WTC11 (cell line): ENCODE measurements around the gene PMEPA1. TPM values are rescaled to one million over a fixed set of nuclear protein-coding genes. Genes with fewer than 3 reads are reported as not detected.

Experiments
- ATAC-seq: fragments of 200-7000 bp; cut with Tn5 transposase; 2 replicates; pipeline ENCODE4 v1.10.0; 2021; ENCODE audit warnings: mild to moderate bottlenecking, moderate library complexity
- CTCF ChIA-PET: fragments of 300-600 bp; sonication (Branson Sonifier 250); formaldehyde crosslinking; loops from one replicate; lab custom pipeline; 2021; ENCODE audit warnings: antibody characterized with exemption; lab: Charles Lee
- POLR2A ChIA-PET: fragments of 350-600 bp; sonication (Branson Sonifier 250); formaldehyde crosslinking; loops from one replicate; lab custom pipeline; 2021; ENCODE audit warnings: antibody characterized with exemption; lab: Charles Lee
- DNase-seq: peaks from one replicate; pipeline ENCODE4 v3.0.0; 2021; ENCODE audit warnings: low spot score
- H3K27ac Mint-ChIP-seq: 2 replicates; pipeline ENCODE4 v1.8.0; 2021; ENCODE audit warnings: mixed read lengths
- H3K27me3 Mint-ChIP-seq: 2 replicates; pipeline ENCODE4 v1.8.0; 2021; ENCODE audit warnings: low read depth, mild to moderate bottlenecking, moderate library complexity, mixed read lengths
- H3K36me3 Mint-ChIP-seq: 2 replicates; pipeline ENCODE4 v1.8.0; 2021; ENCODE audit warnings: mixed read lengths
- H3K4me1 Mint-ChIP-seq: 2 replicates; pipeline ENCODE4 v1.8.0; 2022; ENCODE audit warnings: mixed read lengths
- H3K4me3 Mint-ChIP-seq: 2 replicates; pipeline ENCODE4 v1.8.0; 2021; ENCODE audit warnings: mild to moderate bottlenecking, moderate library complexity, mixed read lengths
- H3K9me3 Mint-ChIP-seq: 2 replicates; pipeline ENCODE4 v1.8.0; 2021; ENCODE audit warnings: mixed read lengths
- ARID4B ChIP-seq: sonication (generic); formaldehyde crosslinking; IDR thresholded peaks from 2 replicates; pipeline ENCODE4 v1.8.0; 2023; ENCODE audit warnings: missing genetic modification reagents, mild to moderate bottlenecking, borderline replicate concordance
- CDX4 ChIP-seq: fragments of 250-450 bp; sonication (Bioruptor Pico); IDR thresholded peaks from 2 replicates; pipeline ENCODE4 v1.9.0; 2021; ENCODE audit warnings: moderate library complexity, mild to moderate bottlenecking, inconsistent platforms, borderline replicate concordance
- ETV6 ChIP-seq: sonication (generic); formaldehyde crosslinking; IDR thresholded peaks from 2 replicates; pipeline ENCODE4 v1.8.1; 2022; ENCODE audit warnings: mild to moderate bottlenecking, missing genetic modification reagents
- GRHL2 ChIP-seq: fragments of 250-450 bp; sonication (Bioruptor Pico); IDR thresholded peaks from 2 replicates; pipeline ENCODE4 v1.8.0; 2022; ENCODE audit warnings: mild to moderate bottlenecking, moderate library complexity; ENCODE audit not compliant: insufficient replicate concordance, severe bottlenecking
- GTF2I ChIP-seq: fragments of 250-450 bp; sonication (Bioruptor Pico); conservative IDR thresholded peaks from 2 replicates; pipeline ENCODE4 v1.4.0; 2021; ENCODE audit warnings: mild to moderate bottlenecking
- IRF1 ChIP-seq: sonication (generic); formaldehyde crosslinking; IDR thresholded peaks from 2 replicates; pipeline ENCODE4 v1.8.0; 2023; ENCODE audit warnings: missing genetic modification reagents
- JAZF1 ChIP-seq: fragments of 250-450 bp; sonication (Bioruptor Pico); IDR thresholded peaks from 2 replicates; pipeline ENCODE4 v1.9.0; 2021; ENCODE audit warnings: moderate library complexity, mild to moderate bottlenecking, inconsistent platforms
- JUN ChIP-seq: sonication (generic); formaldehyde crosslinking; IDR thresholded peaks from 2 replicates; pipeline ENCODE4 v1.8.0; 2023; ENCODE audit warnings: mild to moderate bottlenecking, missing genetic modification reagents
- MAX ChIP-seq: sonication (generic); formaldehyde crosslinking; IDR thresholded peaks from 2 replicates; pipeline ENCODE4 v1.8.0; 2022; ENCODE audit warnings: mild to moderate bottlenecking, missing genetic modification reagents
- MYBL2 ChIP-seq: sonication (generic); formaldehyde crosslinking; IDR thresholded peaks from 2 replicates; pipeline ENCODE4 v1.8.1; 2023; ENCODE audit warnings: mild to moderate bottlenecking, moderate library complexity, missing genetic modification reagents
- NFATC4 ChIP-seq: fragments of 250-450 bp; sonication (Bioruptor Pico); IDR thresholded peaks from 2 replicates; pipeline ENCODE4 v1.9.0; 2021; ENCODE audit warnings: mild to moderate bottlenecking
- NR3C1 ChIP-seq: sonication (generic); formaldehyde crosslinking; conservative IDR thresholded peaks from 2 replicates; pipeline ENCODE4 v1.8.1; 2023; ENCODE audit warnings: low read depth, mild to moderate bottlenecking, missing genetic modification reagents
- OVOL2 ChIP-seq: fragments of 250-450 bp; sonication (Bioruptor Pico); IDR thresholded peaks from 2 replicates; pipeline ENCODE4 v1.9.0; 2021; ENCODE audit warnings: mild to moderate bottlenecking, borderline replicate concordance
- RORB ChIP-seq: fragments of 250-450 bp; sonication (Bioruptor Pico); IDR thresholded peaks from 2 replicates; pipeline ENCODE4 v1.9.0; 2021; ENCODE audit warnings: mild to moderate bottlenecking
- USF1 ChIP-seq: sonication (generic); formaldehyde crosslinking; IDR thresholded peaks from 2 replicates; pipeline ENCODE4 v1.8.0; 2022; ENCODE audit warnings: mild to moderate bottlenecking, missing genetic modification reagents
- ZNF281 ChIP-seq: sonication (generic); formaldehyde crosslinking; IDR thresholded peaks from 2 replicates; pipeline ENCODE4 v1.8.0; 2023; ENCODE audit warnings: mild to moderate bottlenecking, missing genetic modification reagents
- total RNA-seq: library from RNA; stranded (reverse); gene quantifications from 3 replicates; pipeline ENCODE4 v1.2.3, GENCODE V29; 2021

The PMEPA1 gene
- total RNA-seq, 1 experiment from 2014 or later: 40.6 TPM

- CTCF ChIA-PET: interaction anchor here (1.3 kb wide), 1 partner anchor 15 kb away, joined by 3 read pairs; no protein-coding TSS in a partner anchor
- Mint-ChIP-seq H3K27ac (peak overlapping the region; percentile 63), H3K36me3 (no peaks in the 10 kb centered on the region; the same call in 1 of the 2 replicates), H3K27me3 (no peaks in the 10 kb centered on the region), H3K4me1 (peaks cover 95% of the 10 kb centered on the region), H3K4me3 (no peak overlapping the region), H3K9me3 (no peaks in the 10 kb centered on the region)
- POLR2A ChIA-PET: no interaction called here
- no peak for ATAC-seq
- no peak for DNase-seq
- TF ChIP-seq RORB (CRISPR knock-in tag) (no peak), GTF2I (CRISPR knock-in tag) (peak; percentile 89)
These were observed 30.7 kb downstream of the PMEPA1 start for GRCh38 chr20:57679113-57679512.

GRCh38 chr20:57678340-57678739, 31.5 kb downstream of the PMEPA1 start:
- Mint-ChIP-seq H3K36me3 (no peaks in the 10 kb centered on the region; the same call in 1 of the 2 replicates), H3K4me3 (no peak overlapping the region), H3K27me3 (no peaks in the 10 kb centered on the region), H3K9me3 (no peaks in the 10 kb centered on the region), H3K27ac (peak overlapping the region; percentile 54), H3K4me1 (peaks cover 95% of the 10 kb centered on the region)
- ATAC-seq (peak; percentile 28), DNase-seq (no peak)
- ChIA-PET POLR2A (no interaction called here), CTCF (no interaction called here)
- TF ChIP-seq NFATC4 (CRISPR knock-in tag): no peak
- no peak for TF ChIP-seq USF1 (CRISPR knock-in tag)
- TF ChIP-seq ZNF281 (CRISPR knock-in tag): no peak
- TF ChIP-seq NR3C1 (CRISPR knock-in tag): no peak
- TF ChIP-seq JAZF1 (CRISPR knock-in tag): no peak
- TF ChIP-seq JUN: no peak
- TF ChIP-seq GRHL2 (CRISPR knock-in tag): no peak

- Mint-ChIP-seq H3K27me3 (no peaks in the 10 kb centered on the region), H3K36me3 (no peaks in the 10 kb centered on the region; the same call in 1 of the 2 replicates), H3K27ac (peak overlapping the region; percentile 15), H3K4me1 (peaks cover 92% of the 10 kb centered on the region), H3K4me3 (peak overlapping the region; percentile 30), H3K9me3 (no peaks in the 10 kb centered on the region)
- no peak for TF ChIP-seq IRF1 (CRISPR knock-in tag)
- TF ChIP-seq NR3C1 (CRISPR knock-in tag): no peak
- TF ChIP-seq RORB (CRISPR knock-in tag): no peak
- no peak for TF ChIP-seq ARID4B (CRISPR knock-in tag)
- TF ChIP-seq NFATC4 (CRISPR knock-in tag): no peak
- no peak for TF ChIP-seq MYBL2 (CRISPR knock-in tag)
- TF ChIP-seq CDX4 (CRISPR knock-in tag): no peak
- no peak for TF ChIP-seq OVOL2 (CRISPR knock-in tag)
- no peak for TF ChIP-seq ETV6 (CRISPR knock-in tag)
- TF ChIP-seq MAX: no peak
- POLR2A ChIA-PET: interaction anchor here (0.6 kb wide), 1 partner anchor 519 kb away, joined by 3 read pairs; no protein-coding TSS in a partner anchor
- CTCF ChIA-PET: no interaction called here
- ATAC-seq (no peak), DNase-seq (no peak)
These were observed 32.2 kb downstream of the PMEPA1 start for GRCh38 chr20:57677584-57677982.
